Panc1 (cell line): ENCODE results near the gene UBE2E1. TPM values are rescaled to one million over a fixed set of nuclear protein-coding genes. Genes with fewer than 3 reads are reported as not detected.
A peak's percentile ranks its signal among the peaks of the same experiment; 100 is the strongest.

Source experiments
- ATAC-seq: fragments of 200-7000 bp; cut with Tn5 transposase; 2 replicates; pipeline ENCODE4 v1.9.1; 2020; ENCODE audit warnings: mild to moderate bottlenecking, moderate library complexity
- BruUV-seq: library from RNA; stranded (reverse); fragments of 400-500 nt; replicated peaks from 2 replicates; lab custom pipeline; 2021; lab: Mats Ljungman, UMichigan
- CTCF ChIA-PET: fragments of 300-600 bp; sonication (Branson Sonifier 250); formaldehyde crosslinking; loops from one replicate; lab custom pipeline; 2022; ENCODE audit warnings: antibody characterized with exemption; lab: Charles Lee
- POLR2A ChIA-PET: fragments of 300-600 bp; sonication (Branson Sonifier 250); formaldehyde crosslinking; loops from one replicate; lab custom pipeline; 2022; ENCODE audit warnings: antibody characterized with exemption; lab: Charles Lee
- DNase-seq: peaks from one replicate; pipeline ENCODE4 v3.0.0-alpha.2; 2010; ENCODE audit warnings: low read depth, low spot score
- H3K27ac ChIP-seq: 2 replicates; pipeline ENCODE4 v1.5.1; 2011; ENCODE audit warnings: mild to moderate bottlenecking, low read length, inconsistent platforms
- H3K27me3 ChIP-seq: fragments of 200-500 bp; sonication (Bioruptor generic); 2 replicates; pipeline ENCODE4 v1.6.0; 2014; ENCODE audit warnings: low read length, inconsistent platforms; ENCODE audit not compliant: control insufficient read depth, insufficient read depth
- H3K36me3 ChIP-seq: fragments of 200-500 bp; sonication (Bioruptor generic); 2 replicates; pipeline ENCODE4 v1.5.1; 2014; ENCODE audit warnings: inconsistent platforms, mild to moderate bottlenecking, low read length, moderate library complexity; ENCODE audit not compliant: control insufficient read depth, insufficient read depth
- H3K4me1 ChIP-seq: 2 replicates; pipeline ENCODE4 v1.5.1; 2011; ENCODE audit warnings: inconsistent platforms, mild to moderate bottlenecking, low read length, moderate library complexity; ENCODE audit not compliant: control insufficient read depth, insufficient read depth
- H3K4me3 ChIP-seq, 2 experiments: 2 replicates each; pipeline ENCODE4 v1.5.1; 2011 to 2012; ENCODE audit warnings: low read depth in 2 of 2, low read length in 2 of 2, mild to moderate bottlenecking in 2 of 2, inconsistent platforms in 1 of 2, moderate library complexity in 1 of 2
- H3K9me3 ChIP-seq: fragments of 200-500 bp; sonication (Bioruptor generic); 2 replicates; pipeline ENCODE4 v1.5.1; 2014; ENCODE audit warnings: low read depth, mild to moderate bottlenecking, inconsistent platforms, low read length, moderate library complexity; ENCODE audit not compliant: control insufficient read depth, insufficient read depth
- POLR2AphosphoS5 ChIP-seq: IDR thresholded peaks from 2 replicates; pipeline ENCODE4 v1.6.1; 2012; ENCODE audit warnings: mild to moderate bottlenecking, low read depth, low read length, moderate library complexity
- SIN3A ChIP-seq: IDR thresholded peaks from 2 replicates; pipeline ENCODE4 v1.6.1; 2012; ENCODE audit warnings: low read depth, mild to moderate bottlenecking, low read length, moderate library complexity, borderline replicate concordance; ENCODE audit not compliant: insufficient read depth
- TCF7L2 ChIP-seq: IDR thresholded peaks from 2 replicates; pipeline ENCODE4 v1.6.1; 2011; ENCODE audit warnings: mild to moderate bottlenecking, low read depth, low read length, inconsistent platforms
- in situ Hi-C: cut with HindIII; loops from 2 replicates; pipeline ENCODE4 v1.10.0; 2016; ENCODE audit warnings: low sequenced_read_pairs, low pct_unique_long_range_greater_than_20kb
- intact Hi-C: fragments of 100-400 bp; cut with micrococcal nuclease; formaldehyde crosslinking; loops from one replicate; pipeline ENCODE4 v1.10.0; 2022; ENCODE audit not compliant: unreplicated experiment
- total RNA-seq: library from RNA; stranded (reverse); gene quantifications from one replicate; pipeline ENCODE4 v1.2.1, GENCODE V29; 2021; ENCODE audit not compliant: unreplicated experiment
- TF ChIP-seq, protein P1 (sequence below), 2 experiments: IDR thresholded peaks; 2 replicates each; pipeline ENCODE4 v1.6.1; 2011 to 2012; ENCODE audit warnings: low read depth in 2 of 2, control low read depth in 1 of 2, low read length in 1 of 2, mild to moderate bottlenecking in 1 of 2, moderate library complexity in 1 of 2; ENCODE audit not compliant: insufficient read depth in 1 of 2
- TF ChIP-seq, protein P2 (sequence below): fragments of 450-650 bp; IDR thresholded peaks from 2 replicates; pipeline ENCODE4 v1.5.1; 2017; ENCODE audit warnings: mild to moderate bottlenecking

The UBE2E1 gene
- total RNA-seq, 1 experiment from 2014 or later: 127 TPM

DNA sequence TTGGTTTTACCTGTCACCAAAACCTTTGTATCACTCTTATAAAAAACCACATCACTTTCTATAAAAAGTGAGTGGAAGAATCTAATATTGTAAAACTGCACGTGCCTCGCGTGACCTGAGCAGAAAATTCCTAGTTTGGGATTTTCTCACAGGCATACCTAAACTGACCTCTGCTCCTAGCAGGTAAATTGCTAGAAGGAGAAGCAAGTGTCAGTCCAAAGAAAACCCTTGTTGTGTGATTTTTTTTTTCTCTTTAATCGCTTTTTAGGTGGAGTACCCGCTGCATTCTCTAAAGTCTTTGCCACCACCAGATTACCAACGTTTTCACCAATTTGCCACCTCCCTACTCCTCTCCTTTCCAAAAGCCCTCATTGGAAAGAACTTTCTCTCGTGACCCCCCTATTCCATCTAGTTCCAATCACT lies 534 bp upstream of the UBE2E1 start:
- Histone ChIP-seq H3K27me3 (no peaks in the 10 kb centered on the region), H3K4me1 (peaks cover 27% of the 10 kb centered on the region), H3K27ac (peak overlapping the region; percentile 88), H3K9me3 (no peaks in the 10 kb centered on the region), H3K4me3 (peak overlapping the region; percentile 44 to 63), H3K36me3 (peaks cover 3% of the 10 kb centered on the region; the same call in 1 of the 2 replicates)
- intact Hi-C loops (loop anchor here (10.0 kb wide), 1 partner anchor 140 kb away; no protein-coding TSS in a partner anchor), in situ Hi-C loops (no loop called here)
- POLR2A ChIA-PET: no interaction called here
- DNase-seq (no peak), ATAC-seq (no peak)
- BruUV-seq: no TSS peak
- CTCF ChIA-PET: no interaction called here
- TF ChIP-seq, protein P1, sequence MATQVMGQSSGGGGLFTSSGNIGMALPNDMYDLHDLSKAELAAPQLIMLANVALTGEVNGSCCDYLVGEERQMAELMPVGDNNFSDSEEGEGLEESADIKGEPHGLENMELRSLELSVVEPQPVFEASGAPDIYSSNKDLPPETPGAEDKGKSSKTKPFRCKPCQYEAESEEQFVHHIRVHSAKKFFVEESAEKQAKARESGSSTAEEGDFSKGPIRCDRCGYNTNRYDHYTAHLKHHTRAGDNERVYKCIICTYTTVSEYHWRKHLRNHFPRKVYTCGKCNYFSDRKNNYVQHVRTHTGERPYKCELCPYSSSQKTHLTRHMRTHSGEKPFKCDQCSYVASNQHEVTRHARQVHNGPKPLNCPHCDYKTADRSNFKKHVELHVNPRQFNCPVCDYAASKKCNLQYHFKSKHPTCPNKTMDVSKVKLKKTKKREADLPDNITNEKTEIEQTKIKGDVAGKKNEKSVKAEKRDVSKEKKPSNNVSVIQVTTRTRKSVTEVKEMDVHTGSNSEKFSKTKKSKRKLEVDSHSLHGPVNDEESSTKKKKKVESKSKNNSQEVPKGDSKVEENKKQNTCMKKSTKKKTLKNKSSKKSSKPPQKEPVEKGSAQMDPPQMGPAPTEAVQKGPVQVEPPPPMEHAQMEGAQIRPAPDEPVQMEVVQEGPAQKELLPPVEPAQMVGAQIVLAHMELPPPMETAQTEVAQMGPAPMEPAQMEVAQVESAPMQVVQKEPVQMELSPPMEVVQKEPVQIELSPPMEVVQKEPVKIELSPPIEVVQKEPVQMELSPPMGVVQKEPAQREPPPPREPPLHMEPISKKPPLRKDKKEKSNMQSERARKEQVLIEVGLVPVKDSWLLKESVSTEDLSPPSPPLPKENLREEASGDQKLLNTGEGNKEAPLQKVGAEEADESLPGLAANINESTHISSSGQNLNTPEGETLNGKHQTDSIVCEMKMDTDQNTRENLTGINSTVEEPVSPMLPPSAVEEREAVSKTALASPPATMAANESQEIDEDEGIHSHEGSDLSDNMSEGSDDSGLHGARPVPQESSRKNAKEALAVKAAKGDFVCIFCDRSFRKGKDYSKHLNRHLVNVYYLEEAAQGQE (IDR thresholded peaks at IDR 0.05; ENCODE audit: insufficient read depth in 1 of 2, low read depth in 2 of 2, low read length in 1 of 2): no peak
- TF ChIP-seq POLR2AphosphoS5: no peak
- TF ChIP-seq TCF7L2: no peak
- TF ChIP-seq, protein P2, sequence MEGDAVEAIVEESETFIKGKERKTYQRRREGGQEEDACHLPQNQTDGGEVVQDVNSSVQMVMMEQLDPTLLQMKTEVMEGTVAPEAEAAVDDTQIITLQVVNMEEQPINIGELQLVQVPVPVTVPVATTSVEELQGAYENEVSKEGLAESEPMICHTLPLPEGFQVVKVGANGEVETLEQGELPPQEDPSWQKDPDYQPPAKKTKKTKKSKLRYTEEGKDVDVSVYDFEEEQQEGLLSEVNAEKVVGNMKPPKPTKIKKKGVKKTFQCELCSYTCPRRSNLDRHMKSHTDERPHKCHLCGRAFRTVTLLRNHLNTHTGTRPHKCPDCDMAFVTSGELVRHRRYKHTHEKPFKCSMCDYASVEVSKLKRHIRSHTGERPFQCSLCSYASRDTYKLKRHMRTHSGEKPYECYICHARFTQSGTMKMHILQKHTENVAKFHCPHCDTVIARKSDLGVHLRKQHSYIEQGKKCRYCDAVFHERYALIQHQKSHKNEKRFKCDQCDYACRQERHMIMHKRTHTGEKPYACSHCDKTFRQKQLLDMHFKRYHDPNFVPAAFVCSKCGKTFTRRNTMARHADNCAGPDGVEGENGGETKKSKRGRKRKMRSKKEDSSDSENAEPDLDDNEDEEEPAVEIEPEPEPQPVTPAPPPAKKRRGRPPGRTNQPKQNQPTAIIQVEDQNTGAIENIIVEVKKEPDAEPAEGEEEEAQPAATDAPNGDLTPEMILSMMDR: no peak
- TF ChIP-seq SIN3A: no peak

DNA sequence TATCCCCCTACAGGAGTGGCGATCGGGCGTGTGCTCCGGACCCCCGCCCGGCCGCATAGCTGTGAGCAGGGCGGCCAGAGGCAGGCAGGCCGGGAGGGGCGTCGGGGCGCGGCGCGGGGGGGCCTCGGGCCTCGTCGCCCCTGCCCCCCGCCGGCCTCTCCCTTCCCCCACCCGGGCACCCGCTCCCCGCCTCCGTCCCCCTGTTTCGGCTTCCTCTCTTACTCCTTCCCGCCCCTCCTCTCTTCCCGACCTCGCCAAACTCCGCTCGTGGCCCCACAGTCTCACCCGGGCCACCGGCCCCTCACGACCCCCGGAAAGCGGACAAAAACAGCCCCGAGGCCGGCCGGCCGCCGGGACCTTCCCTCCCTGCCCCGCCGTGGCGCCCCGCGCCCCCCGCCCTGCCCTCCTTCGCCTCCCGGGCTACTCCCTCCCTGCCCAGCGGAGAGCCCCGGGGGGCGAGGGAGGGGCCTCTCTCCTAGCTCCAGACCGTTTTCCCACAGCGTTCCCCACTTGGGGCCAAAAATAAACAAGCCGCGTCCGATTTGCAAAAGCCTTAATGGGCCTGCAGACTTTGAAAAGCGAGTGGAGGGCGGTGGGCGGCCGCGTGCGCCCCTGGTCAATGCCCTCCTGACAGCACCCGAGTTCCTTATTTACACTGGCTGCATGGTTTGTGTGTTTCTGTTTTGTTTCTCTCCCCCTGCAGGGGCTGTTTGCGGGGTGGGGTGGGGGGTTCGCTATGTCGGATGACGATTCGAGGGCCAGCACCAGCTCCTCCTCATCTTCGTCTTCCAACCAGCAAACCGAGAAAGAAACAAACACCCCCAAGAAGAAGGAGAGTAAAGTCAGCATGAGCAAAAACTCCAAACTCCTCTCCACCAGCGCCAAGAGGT lies 1.0 kb downstream of the UBE2E1 start:
- ATAC-seq (peak; percentile 7; the same call in 1 of the 2 replicates), DNase-seq (no peak)
- Histone ChIP-seq H3K27ac (peak overlapping the region; percentile 96), H3K27me3 (no peaks in the 10 kb centered on the region), H3K9me3 (no peaks in the 10 kb centered on the region), H3K4me1 (peaks cover 29% of the 10 kb centered on the region), H3K36me3 (peaks cover 4% of the 10 kb centered on the region; the same call in 1 of the 2 replicates), H3K4me3 (peak overlapping the region; percentile 63 to 73)
- ChIA-PET CTCF (no interaction called here), POLR2A (no interaction called here)
- BruUV-seq: no TSS peak
- intact Hi-C loops: loop anchor here (10.0 kb wide), 1 partner anchor 142 kb away; no protein-coding TSS in a partner anchor
- in situ Hi-C loops: no loop called here
- TF ChIP-seq, protein P2: no peak
- no peak for TF ChIP-seq POLR2AphosphoS5
- TF ChIP-seq TCF7L2: no peak
- no peak for TF ChIP-seq SIN3A
- TF ChIP-seq, protein P1 (IDR thresholded peaks at IDR 0.05; ENCODE audit: insufficient read depth in 1 of 2, low read depth in 2 of 2, low read length in 1 of 2): no peak
